ENCODE measurements around the gene UPK1A. TPM values are rescaled to one million over a fixed set of nuclear protein-coding genes. Genes with fewer than 3 reads are reported as not detected.

Gene UPK1A
- total RNA-seq, 1 donor from 2014 or later, result not detected

- intact Hi-C loops (cut with micrococcal nuclease), result no loop called here
- no peak overlapping the region for H3K4me3 ChIP-seq
- TF ChIP-seq CTCF (IDR thresholded peaks at IDR 0.05; ENCODE audit: borderline replicate concordance), result no peak
- H3K4me1 ChIP-seq, result peaks cover 11% of the 10 kb centered on the region
- H3K27me3 ChIP-seq (ENCODE audit: low read depth), result no peaks in the 10 kb centered on the region
- H3K27ac ChIP-seq (replicated peaks), result no peak overlapping the region
- DNase-seq, result no peak
- peaks cover 97% of the 10 kb centered on the region for H3K36me3 ChIP-seq
- no peaks in the 10 kb centered on the region for H3K9me3 ChIP-seq (replicated peaks)
Measured at GRCh38 chr19:35724560-35724959, 58.2 kb downstream of the UPK1A start.

- intact Hi-C loops (cut with micrococcal nuclease), result no loop called here
- no peak for TF ChIP-seq CTCF (IDR thresholded peaks at IDR 0.05; ENCODE audit: borderline replicate concordance)
- H3K9me3 ChIP-seq (replicated peaks), result no peaks in the 10 kb centered on the region
- DNase-seq, result no peak
- H3K27me3 ChIP-seq (ENCODE audit: low read depth), result no peaks in the 10 kb centered on the region
- H3K27ac ChIP-seq (replicated peaks), result no peak overlapping the region
- H3K4me3 ChIP-seq, result no peak overlapping the region
- H3K36me3 ChIP-seq, result peaks cover 98% of the 10 kb centered on the region
- H3K4me1 ChIP-seq, result peaks cover 4% of the 10 kb centered on the region
Measured at GRCh38 chr19:35725216-35725861, 59.0 kb downstream of the UPK1A start.

- no peaks in the 10 kb centered on the region for H3K9me3 ChIP-seq (replicated peaks)
- no peak for TF ChIP-seq CTCF (IDR thresholded peaks at IDR 0.05; ENCODE audit: borderline replicate concordance)
- H3K4me1 ChIP-seq, result peaks cover under 1% of the 10 kb centered on the region
- intact Hi-C loops (cut with micrococcal nuclease), result no loop called here
- H3K27me3 ChIP-seq (ENCODE audit: low read depth), result no peaks in the 10 kb centered on the region
- no peak for DNase-seq
- no peak overlapping the region for H3K4me3 ChIP-seq
- no peak overlapping the region for H3K27ac ChIP-seq (replicated peaks)
- peaks cover 100% of the 10 kb centered on the region for H3K36me3 ChIP-seq
Measured at GRCh38 chr19:35727053-35727955, 61.0 kb downstream of the UPK1A start.

Other genes starting within 250 kb of the UPK1A start
- 0.27 TPM for gene FFAR2, start 218.3 kb upstream of the UPK1A start, total RNA-seq
- gene KRTDAP, start 176.1 kb upstream of the UPK1A start, total RNA-seq, result not detected
- 7.9 TPM for gene DMKN, start 152.9 kb upstream of the UPK1A start, total RNA-seq
- not detected for gene SBSN, start 138.2 kb upstream of the UPK1A start, total RNA-seq
- not detected for gene GAPDHS, start 133.1 kb upstream of the UPK1A start, total RNA-seq
- gene TMEM147, start 120.9 kb upstream of the UPK1A start, total RNA-seq, result 84.3 TPM
- not detected for gene ATP4A, start 102.9 kb upstream of the UPK1A start, total RNA-seq
- not detected for gene PMIS2, start 80.3 kb upstream of the UPK1A start, total RNA-seq
- gene HAUS5, start 53.8 kb upstream of the UPK1A start, total RNA-seq, result 3.7 TPM
- 52.7 TPM for gene RBM42, start 37.5 kb upstream of the UPK1A start, total RNA-seq
- gene ETV2, start 24.8 kb upstream of the UPK1A start, total RNA-seq, result 0.33 TPM
- gene COX6B1, start 18.2 kb upstream of the UPK1A start, total RNA-seq, result 1,365 TPM
- not detected for gene ZBTB32, start 38.0 kb downstream of the UPK1A start, total RNA-seq
- 12.8 TPM for gene KMT2B, start 51.5 kb downstream of the UPK1A start, total RNA-seq
- gene IGFLR1, start 75.9 kb downstream of the UPK1A start, total RNA-seq, result 4.9 TPM
- gene U2AF1L4, start 78.9 kb downstream of the UPK1A start, total RNA-seq, result 24.9 TPM
- gene PSENEN, start 79.1 kb downstream of the UPK1A start, total RNA-seq, result 43.1 TPM
- 6.2 TPM for gene LIN37, start 82.1 kb downstream of the UPK1A start, total RNA-seq
- gene HSPB6, start 90.5 kb downstream of the UPK1A start, total RNA-seq, result 899 TPM
- 4.8 TPM for gene PROSER3, start 91.7 kb downstream of the UPK1A start, total RNA-seq
- gene ARHGAP33, start 109.0 kb downstream of the UPK1A start, total RNA-seq, result 3.8 TPM
- gene PRODH2, start 146.3 kb downstream of the UPK1A start, total RNA-seq, result not detected
- not detected for gene NPHS1, start 186.0 kb downstream of the UPK1A start, total RNA-seq
- not detected for gene KIRREL2, start 190.4 kb downstream of the UPK1A start, total RNA-seq
- 23.9 TPM for gene APLP1, start 202.1 kb downstream of the UPK1A start, total RNA-seq
- 2.3 TPM for gene NFKBID, start 234.0 kb downstream of the UPK1A start, total RNA-seq
- gene HCST, start 236.0 kb downstream of the UPK1A start, total RNA-seq, result 2.3 TPM
- 26.2 TPM for gene TYROBP, start 241.8 kb downstream of the UPK1A start, total RNA-seq